ENCODE measurements around the gene KLRF1. TPM values are rescaled to one million over a fixed set of nuclear protein-coding genes. Genes with fewer than 3 reads are reported as not detected.
A peak's percentile ranks its signal among the peaks of the same experiment; 100 is the strongest.

The KLRF1 gene
- total RNA-seq, 2 experiments from 2014 or later = not detected

- POLR2A ChIA-PET = no interaction called here
These were observed 23.8 kb downstream of the KLRF1 start for GRCh38 chr12:9851050-9851449.

GRCh38 chr12:9851927-9852326 is 24.6 kb downstream of the KLRF1 start:
- ChIA-PET POLR2A (interaction anchor here (0.6 kb wide), 2 partner anchors 12 to 91 kb away, joined by 3 to 4 read pairs; partner anchors contain the start of gene CD69), CTCF (interaction anchor here (1.0 to 1.5 kb wide), 4 partner anchors 9 to 108 kb away, joined by 3 to 6 read pairs (median 4); no protein-coding TSS in a partner anchor)
- Mint-ChIP-seq H3K4me3 (no peak overlapping the region), H3K36me3 (ENCODE audit: low read depth) (peaks cover 54% of the 10 kb centered on the region), H3K9me3 (ENCODE audit: low read depth) (peaks cover 9% of the 10 kb centered on the region), H3K27ac (no peak overlapping the region), H3K4me1 (peaks cover 18% of the 10 kb centered on the region), H3K27me3 (no peaks in the 10 kb centered on the region)
- no peak for DNase-seq
- ATAC-seq = no peak
- intact Hi-C loops (cut with DNase I, micrococcal nuclease) = no loop called here

More at GRCh38 chr12:9851050-9851449, 23.8 kb downstream of the KLRF1 start:
- intact Hi-C loops (cut with DNase I, micrococcal nuclease) = no loop called here
- H3K27me3 Mint-ChIP-seq = no peaks in the 10 kb centered on the region
- H3K27ac Mint-ChIP-seq = no peak overlapping the region
- peaks cover 13% of the 10 kb centered on the region for H3K4me1 Mint-ChIP-seq
- peaks cover 16% of the 10 kb centered on the region for H3K9me3 Mint-ChIP-seq (ENCODE audit: low read depth)
- CTCF ChIA-PET = interaction anchor here (0.9 to 1.5 kb wide), 5 partner anchors 10 to 100 kb away, joined by 3 to 6 read pairs (median 4); no protein-coding TSS in a partner anchor
- peaks cover 47% of the 10 kb centered on the region for H3K36me3 Mint-ChIP-seq (ENCODE audit: low read depth)
- H3K4me3 Mint-ChIP-seq = no peak overlapping the region
- no peak for ATAC-seq
- no peak for DNase-seq

- Mint-ChIP-seq H3K4me1 (peaks cover 39% of the 10 kb centered on the region), H3K36me3 (ENCODE audit: low read depth) (peaks cover 57% of the 10 kb centered on the region), H3K27me3 (no peaks in the 10 kb centered on the region), H3K4me3 (no peak overlapping the region), H3K27ac (no peak overlapping the region), H3K9me3 (ENCODE audit: low read depth) (no peaks in the 10 kb centered on the region)
- ATAC-seq (no peak), DNase-seq (no peak)
- intact Hi-C loops (cut with DNase I, micrococcal nuclease) = no loop called here
- ChIA-PET POLR2A (no interaction called here), CTCF (interaction anchor here (0.7 to 1.3 kb wide), 3 partner anchors 11 to 95 kb away, joined by 3 read pairs; no protein-coding TSS in a partner anchor)
These were observed 28.9 kb downstream of the KLRF1 start for GRCh38 chr12:9856151-9856550.

DNA sequence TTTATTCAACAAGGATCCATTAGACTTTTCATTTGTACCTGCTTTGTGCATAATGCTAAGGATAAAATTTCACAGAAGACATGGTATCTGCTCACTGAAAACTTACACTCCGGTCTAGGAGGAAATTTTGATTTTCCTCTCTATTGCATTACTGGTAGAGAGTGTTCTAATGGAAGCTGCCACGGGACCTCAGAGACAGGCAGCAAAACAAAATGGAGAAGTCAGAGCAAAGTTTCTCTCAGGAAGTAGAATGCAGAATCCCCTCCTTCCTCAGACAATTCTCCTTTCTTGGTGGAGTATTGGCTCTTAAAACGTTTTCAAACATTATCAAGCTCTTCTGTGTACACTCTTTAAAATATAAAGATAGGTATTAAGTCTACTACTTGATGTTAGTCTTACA is 29.6 kb downstream of the KLRF1 start:
- Mint-ChIP-seq H3K27ac (no peak overlapping the region), H3K27me3 (no peaks in the 10 kb centered on the region), H3K9me3 (ENCODE audit: low read depth) (no peaks in the 10 kb centered on the region), H3K36me3 (ENCODE audit: low read depth) (peaks cover 53% of the 10 kb centered on the region), H3K4me1 (peaks cover 43% of the 10 kb centered on the region), H3K4me3 (no peak overlapping the region)
- no peak for DNase-seq
- no peak for ATAC-seq
- intact Hi-C loops (cut with DNase I, micrococcal nuclease) = no loop called here
- ChIA-PET CTCF (no interaction called here), POLR2A (no interaction called here)

GRCh38 chr12:9858135-9858534 is 30.9 kb downstream of the KLRF1 start:
- peaks cover 46% of the 10 kb centered on the region for H3K4me1 Mint-ChIP-seq
- ATAC-seq (no peak), DNase-seq (no peak)
- H3K27ac Mint-ChIP-seq = no peak overlapping the region
- H3K4me3 Mint-ChIP-seq = no peak overlapping the region
- ChIA-PET CTCF (interaction anchor here (0.8 to 1.1 kb wide), 4 partner anchors 9 to 44 kb away, joined by 3 to 4 read pairs (median 3); partner anchors contain the start of gene CLEC2B), POLR2A (interaction anchor here (0.5 kb wide), 1 partner anchor 98 kb away, joined by 4 read pairs; no protein-coding TSS in a partner anchor)
- H3K27me3 Mint-ChIP-seq = no peaks in the 10 kb centered on the region
- peaks cover under 1% of the 10 kb centered on the region for H3K9me3 Mint-ChIP-seq (ENCODE audit: low read depth)
- H3K36me3 Mint-ChIP-seq (ENCODE audit: low read depth) = peaks cover 51% of the 10 kb centered on the region
- intact Hi-C loops (cut with DNase I, micrococcal nuclease) = no loop called here

GRCh38 chr12:9864913-9865675 is 37.8 kb downstream of the KLRF1 start:
- ATAC-seq (peak; percentile 55), DNase-seq (peak; percentile 15)
- ChIA-PET CTCF (interaction anchor here (1.3 to 1.6 kb wide), 2 partner anchors 11 to 109 kb away, joined by 3 to 5 read pairs; no protein-coding TSS in a partner anchor), POLR2A (interaction anchor here (0.6 kb wide), 2 partner anchors 106 to 122 kb away, joined by 3 read pairs; no protein-coding TSS in a partner anchor)
- Mint-ChIP-seq H3K27ac (peak overlapping the region; percentile 93), H3K36me3 (ENCODE audit: low read depth) (peaks cover 30% of the 10 kb centered on the region), H3K9me3 (ENCODE audit: low read depth) (peaks cover 3% of the 10 kb centered on the region), H3K4me3 (peak overlapping the region; percentile 77), H3K27me3 (no peaks in the 10 kb centered on the region), H3K4me1 (peaks cover 41% of the 10 kb centered on the region)
- intact Hi-C loops (cut with DNase I, micrococcal nuclease) = loop anchor here (5.0 to 10.0 kb wide), 10 partner anchors 53 to 857 kb away; partner anchors contain the start of genes CLEC2D (in 1 of the 2), GABARAPL1 (in 1 of the 2), MAGOHB (in 1 of the 2) and YBX3 (in 1 of the 2)

DNA sequence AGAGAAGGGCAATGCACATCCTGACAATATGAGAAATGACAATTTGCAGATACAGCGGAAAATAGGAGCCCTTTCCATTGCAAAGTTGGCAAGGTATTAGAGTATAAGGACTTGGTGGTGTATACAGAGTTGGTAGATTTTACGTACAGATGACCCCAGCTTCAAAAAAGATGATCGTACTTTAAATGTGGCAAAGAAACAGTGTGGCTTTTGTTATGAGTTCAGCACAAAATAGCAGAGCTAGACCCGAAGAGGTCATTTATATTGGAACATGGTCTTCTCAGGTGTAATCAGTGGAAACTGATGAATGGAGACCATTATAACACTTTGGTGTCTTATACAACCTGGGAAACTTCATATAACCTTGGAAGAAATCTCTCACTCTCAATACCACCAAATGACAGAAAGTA is 39.6 kb downstream of the KLRF1 start:
- H3K27ac Mint-ChIP-seq = peak overlapping the region; percentile 89
- H3K27me3 Mint-ChIP-seq = no peaks in the 10 kb centered on the region
- CTCF ChIA-PET = interaction anchor here (0.7 to 3.9 kb wide), 16 partner anchors 8 to 364 kb away, joined by 3 to 25 read pairs (median 3); no protein-coding TSS in a partner anchor
- POLR2A ChIA-PET = interaction anchor here (2.2 to 3.6 kb wide), 2 partner anchors 106 to 108 kb away, joined by 10 to 12 read pairs; partner anchors contain the start of gene CD69
- peaks cover 26% of the 10 kb centered on the region for H3K36me3 Mint-ChIP-seq (ENCODE audit: low read depth)
- H3K4me3 Mint-ChIP-seq = peak overlapping the region; percentile 77
- H3K9me3 Mint-ChIP-seq (ENCODE audit: low read depth) = peaks cover 3% of the 10 kb centered on the region
- no peak for ATAC-seq
- H3K4me1 Mint-ChIP-seq = peaks cover 43% of the 10 kb centered on the region
- intact Hi-C loops (cut with DNase I, micrococcal nuclease) = loop anchor here (5.0 to 10.0 kb wide), 10 partner anchors 55 to 855 kb away; partner anchors contain the start of genes CLEC2D (in 1 of the 2), GABARAPL1 (in 1 of the 2), MAGOHB (in 1 of the 2) and YBX3 (in 1 of the 2)
- DNase-seq = no peak

DNA sequence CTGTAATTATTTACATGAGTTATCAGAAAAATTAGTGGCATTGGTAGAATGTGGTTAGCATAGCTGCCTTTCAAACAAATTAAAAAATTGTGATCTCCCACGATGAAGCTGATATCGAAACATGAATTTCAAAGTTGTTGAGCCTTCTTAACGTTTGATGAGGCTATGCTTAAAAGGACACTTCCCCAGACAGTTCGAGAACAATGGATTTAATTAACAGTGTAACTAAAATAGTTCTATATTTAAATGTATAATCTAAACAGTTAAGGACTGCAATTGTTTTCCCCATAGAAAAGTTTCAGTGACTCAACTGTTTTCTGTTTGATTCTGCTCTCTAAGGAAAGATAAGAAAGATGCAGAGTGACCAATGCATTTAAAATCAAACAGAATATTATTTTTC is 40.2 kb downstream of the KLRF1 start:
- POLR2A ChIA-PET = interaction anchor here (0.7 to 3.6 kb wide), 4 partner anchors 107 to 220 kb away, joined by 3 to 12 read pairs (median 6); partner anchors contain the start of gene CD69
- intact Hi-C loops (cut with DNase I, micrococcal nuclease) = loop anchor here (5.0 to 10.0 kb wide), 10 partner anchors 55 to 855 kb away; partner anchors contain the start of genes CLEC2D (in 1 of the 2), GABARAPL1 (in 1 of the 2), MAGOHB (in 1 of the 2) and YBX3 (in 1 of the 2)
- Mint-ChIP-seq H3K4me3 (peak overlapping the region; percentile 77), H3K27me3 (no peaks in the 10 kb centered on the region), H3K4me1 (peaks cover 43% of the 10 kb centered on the region), H3K36me3 (ENCODE audit: low read depth) (peaks cover 24% of the 10 kb centered on the region), H3K27ac (peak overlapping the region; percentile 89), H3K9me3 (ENCODE audit: low read depth) (peaks cover 3% of the 10 kb centered on the region)
- ATAC-seq (no peak), DNase-seq (no peak)
- CTCF ChIA-PET = interaction anchor here (0.7 to 3.9 kb wide), 14 partner anchors 9 to 125 kb away, joined by 3 to 25 read pairs (median 4); no protein-coding TSS in a partner anchor

DNA sequence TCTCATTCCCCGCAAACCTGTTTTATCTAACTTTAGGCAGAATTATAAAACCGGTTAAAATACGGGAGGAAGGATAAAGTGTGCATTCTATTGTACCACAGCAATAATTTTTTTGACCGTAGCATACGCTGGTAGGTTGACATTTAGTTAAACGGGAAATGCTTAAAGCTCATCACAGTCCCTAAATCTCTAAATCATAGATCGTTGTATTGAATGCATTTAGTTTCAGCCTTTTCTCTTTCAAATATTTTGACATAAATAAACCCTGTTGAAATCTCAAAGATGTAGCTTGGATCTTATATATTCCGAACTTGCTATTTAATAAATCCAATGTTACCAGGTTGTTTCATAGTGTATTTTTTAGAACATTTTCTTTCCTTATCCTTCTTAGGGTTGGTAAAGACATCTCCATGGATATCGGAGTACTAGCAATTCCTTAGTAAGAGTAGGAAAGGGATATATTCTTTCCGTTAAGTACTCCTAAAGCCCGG is 41.1 kb downstream of the KLRF1 start:
- intact Hi-C loops (cut with DNase I, micrococcal nuclease) = loop anchor here (2.0 to 10.0 kb wide), 15 partner anchors 54 to 854 kb away; partner anchors contain the start of genes CLEC2D (in 1 of the 2), GABARAPL1 (in 1 of the 2), MAGOHB (in 1 of the 2) and YBX3 (in 1 of the 2)
- no peak for DNase-seq
- Mint-ChIP-seq H3K36me3 (ENCODE audit: low read depth) (peaks cover 16% of the 10 kb centered on the region), H3K9me3 (ENCODE audit: low read depth) (peaks cover 2% of the 10 kb centered on the region), H3K4me3 (peak overlapping the region; percentile 77), H3K4me1 (peaks cover 35% of the 10 kb centered on the region), H3K27me3 (no peaks in the 10 kb centered on the region), H3K27ac (peak overlapping the region; percentile 95)
- no peak for ATAC-seq
- ChIA-PET POLR2A (interaction anchor here (2.2 to 3.6 kb wide), 2 partner anchors 107 to 110 kb away, joined by 10 to 12 read pairs; partner anchors contain the start of gene CD69), CTCF (interaction anchor here (0.7 to 3.9 kb wide), 13 partner anchors 10 to 494 kb away, joined by 3 to 25 read pairs (median 3); no protein-coding TSS in a partner anchor)

DNA sequence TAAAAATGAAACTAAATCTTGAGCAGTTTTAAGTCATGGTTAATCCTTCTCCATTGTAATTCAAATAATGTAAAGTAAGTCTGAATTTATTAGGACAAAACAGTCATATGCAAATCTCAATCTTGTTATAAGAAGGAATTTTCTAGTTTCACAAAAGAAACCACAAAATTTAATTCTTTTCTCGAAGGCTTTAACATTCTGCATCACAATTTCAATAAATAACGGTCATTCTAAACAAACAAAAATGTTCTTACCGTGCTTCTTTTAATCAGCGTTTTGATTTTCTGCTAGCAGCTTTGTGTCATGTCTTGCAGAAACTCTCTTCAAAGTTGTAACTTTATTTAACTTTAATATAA is 41.6 kb downstream of the KLRF1 start:
- Mint-ChIP-seq H3K4me3 (peak overlapping the region; percentile 77), H3K4me1 (peaks cover 29% of the 10 kb centered on the region), H3K27ac (peak overlapping the region; percentile 95), H3K9me3 (ENCODE audit: low read depth) (peaks cover 2% of the 10 kb centered on the region), H3K36me3 (ENCODE audit: low read depth) (peaks cover 11% of the 10 kb centered on the region), H3K27me3 (no peaks in the 10 kb centered on the region)
- POLR2A ChIA-PET = interaction anchor here (0.6 to 3.6 kb wide), 2 partner anchors 110 to 200 kb away, joined by 7 to 12 read pairs; partner anchors contain the start of gene CLEC2D
- CTCF ChIA-PET = interaction anchor here (0.6 to 3.9 kb wide), 9 partner anchors 11 to 251 kb away, joined by 3 to 25 read pairs (median 4); no protein-coding TSS in a partner anchor
- intact Hi-C loops (cut with DNase I, micrococcal nuclease) = loop anchor here (1.0 to 10.0 kb wide), 19 partner anchors 54 to 853 kb away; partner anchors contain the start of genes GABARAPL1 (in 2 of the 2), CLEC2D (in 1 of the 2), MAGOHB (in 1 of the 2) and YBX3 (in 1 of the 2)
- DNase-seq (no peak), ATAC-seq (no peak)

Measured in activated CD4-positive, alpha-beta T cell treated with anti-CD3 and anti-CD28 coated beads for 36 hours (primary cell).